Activated CD8-positive, alpha-beta memory T cell treated with anti-CD3 and anti-CD28 coated beads, Interleukin-2, amount 10 ng/mL, durations not matched to agents 7 days and 5 days (primary cell): ENCODE data around the gene CD58. TPM values are rescaled to one million over a fixed set of nuclear protein-coding genes. Genes with fewer than 3 reads are reported as not detected.
A peak's percentile ranks its signal among the peaks of the same experiment; 100 is the strongest.

Experiments used
- ATAC-seq: fragments of 150-1000 bp; cut with Tn5 transposase; one replicate; pipeline ENCODE4 v1.10.0; 2021; ENCODE audit warnings: moderate library complexity
- CTCF ChIA-PET: fragments of 350-600 bp; sonication (Branson Sonifier 250); formaldehyde crosslinking; loops from one replicate; lab custom pipeline; 2021; ENCODE audit warnings: antibody characterized with exemption; lab: Charles Lee
- DNase-seq: peaks from one replicate; pipeline ENCODE4 v3.0.0-alpha.2; 2020
- H3K27ac Mint-ChIP-seq: one replicate; pipeline ENCODE4 v1.8.0; 2021; ENCODE audit warnings: mild to moderate bottlenecking, mixed read lengths
- H3K27me3 Mint-ChIP-seq: one replicate; pipeline ENCODE4 v1.8.0; 2021; ENCODE audit warnings: mixed read lengths
- H3K36me3 Mint-ChIP-seq: one replicate; pipeline ENCODE4 v1.8.0; 2021; ENCODE audit warnings: mild to moderate bottlenecking, mixed read lengths
- H3K4me1 Mint-ChIP-seq: one replicate; pipeline ENCODE4 v1.8.0; 2021; ENCODE audit warnings: mixed read lengths
- H3K4me3 Mint-ChIP-seq: one replicate; pipeline ENCODE4 v1.8.0; 2021; ENCODE audit warnings: mild to moderate bottlenecking, moderate library complexity, mixed read lengths
- H3K9me3 Mint-ChIP-seq: one replicate; pipeline ENCODE4 v1.8.0; 2022; ENCODE audit warnings: low read depth, mixed read lengths
- total RNA-seq, 2 experiments: library from RNA; stranded (reverse); gene quantifications; one replicate each; pipeline ENCODE4 v1.2.3, GENCODE V29; 2021

Gene CD58
- total RNA-seq, 2 experiments from 2014 or later: 54.0 to 56.9 TPM

- Mint-ChIP-seq H3K27ac (peak overlapping the region; percentile 91), H3K4me3 (peak overlapping the region; percentile 27), H3K27me3 (no peaks in the 10 kb centered on the region), H3K4me1 (peaks cover 76% of the 10 kb centered on the region), H3K9me3 (peaks cover 3% of the 10 kb centered on the region), H3K36me3 (peaks cover 77% of the 10 kb centered on the region)
- ATAC-seq: peak; percentile 49
- DNase-seq: no peak
- CTCF ChIA-PET: interaction anchor here (1.1 to 2.3 kb wide), 5 partner anchors 17 to 401 kb away, joined by 3 to 7 read pairs (median 5); no protein-coding TSS in a partner anchor
Measured at GRCh38 chr1:116540088-116540487, 30.7 kb downstream of the CD58 start.

GRCh38 chr1:116538544-116538943 lies 32.3 kb downstream of the CD58 start:
- H3K9me3 Mint-ChIP-seq: peaks cover 3% of the 10 kb centered on the region
- DNase-seq: peak; percentile 79
- peaks cover 69% of the 10 kb centered on the region for H3K4me1 Mint-ChIP-seq
- ATAC-seq: peak; percentile 95
- H3K36me3 Mint-ChIP-seq: peaks cover 75% of the 10 kb centered on the region
- peak overlapping the region; percentile 91 for H3K27ac Mint-ChIP-seq
- no peak overlapping the region for H3K4me3 Mint-ChIP-seq
- H3K27me3 Mint-ChIP-seq: no peaks in the 10 kb centered on the region
- CTCF ChIA-PET: interaction anchor here (0.7 to 1.8 kb wide), 3 partner anchors 23 to 53 kb away, joined by 3 to 5 read pairs (median 4); no protein-coding TSS in a partner anchor

DNA sequence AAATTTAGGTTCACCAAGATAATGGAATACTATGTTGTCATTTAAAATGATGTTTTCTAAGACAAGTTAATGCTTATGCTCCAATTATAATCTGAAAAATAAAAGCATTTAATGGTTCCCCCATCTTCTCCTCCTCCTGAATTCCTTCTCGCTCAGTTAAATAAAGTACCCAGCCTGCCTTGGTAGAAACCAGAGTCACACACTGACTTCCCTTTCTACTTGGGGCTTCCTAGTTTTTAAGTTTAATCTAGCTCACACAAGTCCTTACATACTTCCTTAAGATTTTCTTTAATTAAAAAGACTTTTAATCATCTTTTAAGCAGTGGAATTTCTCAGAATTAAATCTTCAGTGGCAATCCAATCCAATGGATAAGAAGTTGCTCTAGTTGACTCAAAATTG lies 32.9 kb downstream of the CD58 start:
- Mint-ChIP-seq H3K36me3 (peaks cover 75% of the 10 kb centered on the region), H3K9me3 (peaks cover 3% of the 10 kb centered on the region), H3K4me1 (peaks cover 68% of the 10 kb centered on the region), H3K4me3 (no peak overlapping the region), H3K27ac (peak overlapping the region; percentile 91), H3K27me3 (no peaks in the 10 kb centered on the region)
- CTCF ChIA-PET: interaction anchor here (0.7 to 2.0 kb wide), 5 partner anchors 19 to 52 kb away, joined by 3 to 5 read pairs (median 4); no protein-coding TSS in a partner anchor
- DNase-seq: no peak
- no peak for ATAC-seq

DNA sequence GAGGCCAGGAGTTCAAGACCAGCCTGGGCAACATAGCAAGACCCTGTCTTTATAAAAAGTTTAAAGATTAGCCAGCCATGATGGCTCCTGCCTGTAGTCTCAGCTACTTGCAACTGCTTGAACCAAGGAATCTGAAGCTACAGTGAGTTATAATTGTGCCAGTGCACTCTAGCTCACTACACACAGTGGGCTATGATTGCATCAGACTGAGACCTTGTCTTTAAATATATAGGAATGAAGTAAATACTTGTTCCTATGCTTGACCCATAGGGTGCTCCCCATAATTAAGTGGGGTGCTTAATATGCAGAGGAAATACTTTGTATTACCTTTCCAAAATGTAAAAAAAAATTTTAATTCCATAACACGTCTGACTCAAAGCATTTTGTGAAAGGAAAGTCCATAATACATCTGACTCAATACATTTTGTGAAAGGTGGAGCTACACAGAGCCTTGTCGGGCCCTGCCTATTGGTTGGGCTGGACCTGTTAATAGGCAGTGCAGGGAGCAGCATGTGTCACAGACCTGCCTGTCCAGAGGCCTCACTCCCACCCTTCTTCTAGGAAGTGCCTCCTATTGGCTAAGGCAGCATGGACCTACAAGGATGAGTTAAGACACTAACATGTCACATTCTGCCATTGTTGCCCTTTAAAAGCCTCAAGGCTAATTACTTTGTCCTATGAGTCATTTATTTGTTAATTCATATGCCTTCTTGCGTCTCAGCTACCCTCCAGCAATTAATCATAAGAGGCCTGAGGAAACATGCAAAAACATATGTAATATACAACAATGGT lies 33.6 kb downstream of the CD58 start:
- peaks cover 3% of the 10 kb centered on the region for H3K9me3 Mint-ChIP-seq
- no peaks in the 10 kb centered on the region for H3K27me3 Mint-ChIP-seq
- DNase-seq: no peak
- ATAC-seq: no peak
- H3K4me1 Mint-ChIP-seq: peaks cover 64% of the 10 kb centered on the region
- CTCF ChIA-PET: interaction anchor here (1.4 to 2.0 kb wide), 4 partner anchors 20 to 39 kb away, joined by 4 to 5 read pairs (median 4); no protein-coding TSS in a partner anchor
- H3K36me3 Mint-ChIP-seq: peaks cover 71% of the 10 kb centered on the region
- H3K27ac Mint-ChIP-seq: no peak overlapping the region
- no peak overlapping the region for H3K4me3 Mint-ChIP-seq

- H3K4me1 Mint-ChIP-seq: peaks cover 44% of the 10 kb centered on the region
- DNase-seq (no peak), ATAC-seq (no peak)
- H3K36me3 Mint-ChIP-seq: peaks cover 73% of the 10 kb centered on the region
- CTCF ChIA-PET: no interaction called here
- no peak overlapping the region for H3K27ac Mint-ChIP-seq
- no peaks in the 10 kb centered on the region for H3K27me3 Mint-ChIP-seq
- H3K4me3 Mint-ChIP-seq: no peak overlapping the region
- peaks cover 3% of the 10 kb centered on the region for H3K9me3 Mint-ChIP-seq
Measured at GRCh38 chr1:116534014-116534739, 36.6 kb downstream of the CD58 start.

GRCh38 chr1:116533429-116533820 lies 37.4 kb downstream of the CD58 start:
- no peak for DNase-seq
- ATAC-seq: no peak
- H3K4me1 Mint-ChIP-seq: peaks cover 36% of the 10 kb centered on the region
- CTCF ChIA-PET: no interaction called here
- H3K4me3 Mint-ChIP-seq: no peak overlapping the region
- no peak overlapping the region for H3K27ac Mint-ChIP-seq
- H3K27me3 Mint-ChIP-seq: no peaks in the 10 kb centered on the region
- peaks cover 6% of the 10 kb centered on the region for H3K9me3 Mint-ChIP-seq
- peaks cover 73% of the 10 kb centered on the region for H3K36me3 Mint-ChIP-seq

DNA sequence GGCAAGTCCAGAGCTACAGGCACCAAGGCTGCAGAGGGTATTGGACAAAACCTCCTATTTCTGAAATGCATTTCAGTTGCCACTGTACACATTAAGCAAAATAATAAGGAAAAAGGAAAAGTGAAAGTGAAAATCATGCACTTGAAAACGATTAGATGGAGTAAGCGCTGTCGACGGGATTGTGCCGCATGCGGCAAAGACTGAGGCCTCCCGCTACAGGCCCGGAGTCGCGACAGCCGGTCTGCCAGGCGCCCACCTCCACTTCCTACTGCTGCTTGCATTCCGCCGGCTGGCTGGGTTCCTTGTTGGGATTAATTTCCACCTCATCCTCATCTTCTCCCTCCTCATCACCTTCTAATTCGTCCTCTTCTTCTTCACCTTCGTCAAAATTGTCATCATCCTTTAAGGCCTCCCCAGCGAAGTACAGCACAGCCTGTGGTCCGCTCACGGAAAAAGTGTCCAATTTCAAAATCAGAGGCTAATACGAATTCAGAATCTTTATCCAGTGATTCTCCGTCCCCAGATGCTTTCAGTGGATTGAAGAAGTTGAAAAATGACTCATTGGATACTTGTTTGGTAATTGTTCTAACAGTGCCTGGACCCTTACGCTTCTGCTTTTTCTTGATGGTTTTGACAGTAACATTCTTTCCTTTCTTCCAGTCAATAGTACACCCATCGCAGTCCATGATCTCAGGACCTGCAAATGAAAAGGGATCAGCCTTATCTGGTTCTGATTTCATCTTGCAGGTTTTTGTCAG lies 38.0 kb downstream of the CD58 start:
- peaks cover 10% of the 10 kb centered on the region for H3K9me3 Mint-ChIP-seq
- no peaks in the 10 kb centered on the region for H3K27me3 Mint-ChIP-seq
- no peak for DNase-seq
- H3K36me3 Mint-ChIP-seq: peaks cover 75% of the 10 kb centered on the region
- CTCF ChIA-PET: no interaction called here
- H3K27ac Mint-ChIP-seq: peak overlapping the region; percentile 13
- no peak overlapping the region for H3K4me3 Mint-ChIP-seq
- peaks cover 31% of the 10 kb centered on the region for H3K4me1 Mint-ChIP-seq
- no peak for ATAC-seq

- H3K4me1 Mint-ChIP-seq: peaks cover 25% of the 10 kb centered on the region
- no peak overlapping the region for H3K27ac Mint-ChIP-seq
- H3K36me3 Mint-ChIP-seq: peaks cover 81% of the 10 kb centered on the region
- H3K4me3 Mint-ChIP-seq: no peak overlapping the region
- peaks cover 16% of the 10 kb centered on the region for H3K9me3 Mint-ChIP-seq
- H3K27me3 Mint-ChIP-seq: no peaks in the 10 kb centered on the region
- CTCF ChIA-PET: no interaction called here
- no peak for DNase-seq
- ATAC-seq: no peak
Measured at GRCh38 chr1:116531917-116532316, 38.9 kb downstream of the CD58 start.

- no peak for ATAC-seq
- Mint-ChIP-seq H3K4me3 (no peak overlapping the region), H3K36me3 (peaks cover 78% of the 10 kb centered on the region), H3K9me3 (peaks cover 13% of the 10 kb centered on the region), H3K27me3 (no peaks in the 10 kb centered on the region), H3K27ac (no peak overlapping the region), H3K4me1 (peaks cover 17% of the 10 kb centered on the region)
- DNase-seq: no peak
- CTCF ChIA-PET: interaction anchor here (0.7 kb wide), 1 partner anchor 44 kb away, joined by 3 read pairs; no protein-coding TSS in a partner anchor
Measured at GRCh38 chr1:116529681-116530080, 41.1 kb downstream of the CD58 start.

GRCh38 chr1:116529199-116529631 lies 41.6 kb downstream of the CD58 start:
- Mint-ChIP-seq H3K4me3 (no peak overlapping the region), H3K27ac (no peak overlapping the region), H3K9me3 (peaks cover 13% of the 10 kb centered on the region), H3K4me1 (peaks cover 17% of the 10 kb centered on the region), H3K36me3 (peaks cover 78% of the 10 kb centered on the region), H3K27me3 (no peaks in the 10 kb centered on the region)
- DNase-seq (no peak), ATAC-seq (no peak)
- CTCF ChIA-PET: interaction anchor here (0.7 kb wide), 1 partner anchor 44 kb away, joined by 3 read pairs; no protein-coding TSS in a partner anchor

DNA sequence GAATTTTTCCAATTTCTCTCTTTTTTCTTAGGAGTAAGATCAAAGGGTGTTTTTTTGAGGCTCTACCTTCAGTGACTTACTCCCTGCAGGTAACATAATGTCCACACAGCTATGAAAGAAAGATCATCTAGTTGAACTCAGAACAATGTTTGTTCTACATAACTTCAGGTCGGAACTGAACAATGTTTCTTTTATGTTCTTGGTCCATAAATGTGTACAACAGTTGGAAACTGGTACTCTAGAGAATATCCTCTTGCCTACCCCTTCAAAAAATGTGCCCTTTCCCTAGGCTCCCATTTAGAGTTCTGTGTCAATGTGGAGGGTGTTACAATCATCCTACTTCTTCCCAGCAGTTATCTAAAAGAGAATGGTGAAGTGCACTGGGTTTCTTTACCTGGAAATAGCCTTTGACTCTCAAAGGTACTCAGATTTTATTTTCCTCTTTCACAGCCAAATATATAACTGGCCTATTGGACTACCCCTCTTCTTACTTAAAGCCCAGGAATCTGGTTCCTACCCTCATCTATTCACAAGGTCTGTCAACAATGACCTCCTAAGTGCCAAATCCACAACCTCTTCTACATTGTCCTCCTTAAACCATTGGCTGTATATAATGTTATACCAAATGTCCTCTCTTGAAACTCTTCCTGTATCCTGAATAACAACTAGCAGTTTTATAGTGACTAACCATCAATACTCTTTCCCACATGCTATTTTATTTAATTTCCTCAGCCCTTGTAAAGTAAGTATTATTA lies 42.3 kb downstream of the CD58 start:
- Mint-ChIP-seq H3K27ac (no peak overlapping the region), H3K36me3 (peaks cover 75% of the 10 kb centered on the region), H3K4me3 (no peak overlapping the region), H3K9me3 (peaks cover 13% of the 10 kb centered on the region), H3K4me1 (peaks cover 13% of the 10 kb centered on the region), H3K27me3 (no peaks in the 10 kb centered on the region)
- ATAC-seq (no peak), DNase-seq (no peak)
- CTCF ChIA-PET: interaction anchor here (0.6 kb wide), 1 partner anchor 355 kb away, joined by 3 read pairs; no protein-coding TSS in a partner anchor

DNA sequence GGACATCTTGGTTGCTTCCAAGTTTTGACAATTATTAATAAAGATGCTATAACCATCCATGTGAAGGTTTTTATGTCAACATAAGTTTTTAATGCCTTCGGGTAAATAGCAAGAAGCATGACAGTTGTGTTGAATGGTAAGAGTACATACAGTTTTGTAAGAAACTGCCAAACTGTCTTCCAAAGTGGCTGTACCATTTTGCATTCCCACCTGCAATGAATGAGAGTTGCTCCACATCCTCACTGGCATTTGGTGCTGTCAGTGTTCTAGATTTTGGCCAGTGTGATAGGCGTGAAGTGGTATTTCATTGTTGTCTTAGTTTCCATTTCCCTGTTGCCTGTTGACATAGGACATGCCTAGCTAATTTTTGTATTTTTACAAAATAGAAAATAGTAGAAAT lies 45.4 kb downstream of the CD58 start:
- peaks cover 1% of the 10 kb centered on the region for H3K4me1 Mint-ChIP-seq
- H3K27ac Mint-ChIP-seq: no peak overlapping the region
- CTCF ChIA-PET: no interaction called here
- no peak overlapping the region for H3K4me3 Mint-ChIP-seq
- peaks cover 72% of the 10 kb centered on the region for H3K36me3 Mint-ChIP-seq
- H3K27me3 Mint-ChIP-seq: no peaks in the 10 kb centered on the region
- DNase-seq (no peak), ATAC-seq (no peak)
- peaks cover 13% of the 10 kb centered on the region for H3K9me3 Mint-ChIP-seq
